Measurements from ENCODE around the gene CHRND.
"Not testable (repeated sequence)": the region's sequence is repeated elsewhere in the genome, so short reads cannot be mapped to it uniquely, and the experiment has no call there.

Gene CHRND

DNA sequence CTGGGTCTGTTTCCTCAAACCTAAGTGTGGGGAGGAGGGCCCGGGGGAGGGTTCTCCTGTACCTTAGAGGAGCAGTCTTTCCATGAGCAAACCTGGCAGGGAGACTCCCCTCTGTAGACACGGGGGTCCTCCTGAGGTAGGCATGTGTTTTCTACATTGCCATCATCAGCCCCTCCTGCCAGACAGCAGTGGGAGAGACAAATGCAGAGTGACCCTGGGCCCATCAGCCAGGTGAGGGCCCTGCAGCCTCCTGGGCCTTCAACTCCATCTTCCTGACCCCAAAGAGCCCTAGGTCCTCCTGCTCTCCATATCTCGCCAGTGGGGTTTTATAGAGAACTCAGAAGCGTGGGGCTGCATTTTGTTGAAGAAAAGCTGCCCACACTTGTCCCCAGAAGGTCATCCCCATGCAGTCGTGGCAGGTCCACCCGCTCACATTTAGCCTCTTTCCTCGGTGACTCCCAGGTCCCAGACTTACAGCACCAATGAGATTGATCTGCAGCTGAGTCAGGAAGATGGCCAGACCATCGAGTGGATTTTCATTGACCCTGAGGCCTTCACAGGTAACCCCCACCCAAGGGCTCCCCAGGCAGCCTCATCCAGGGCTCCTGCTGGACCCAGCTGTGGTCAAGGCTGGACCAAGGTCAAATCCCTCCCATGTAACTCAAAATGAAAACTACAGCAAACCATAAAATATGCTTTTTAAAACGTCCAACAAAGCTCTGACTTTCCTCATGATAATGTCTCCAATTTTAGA lies 16.2 kb downstream of the CHRND start:
- no peak for DNase-seq (ENCODE audit: low spot score)

DNA sequence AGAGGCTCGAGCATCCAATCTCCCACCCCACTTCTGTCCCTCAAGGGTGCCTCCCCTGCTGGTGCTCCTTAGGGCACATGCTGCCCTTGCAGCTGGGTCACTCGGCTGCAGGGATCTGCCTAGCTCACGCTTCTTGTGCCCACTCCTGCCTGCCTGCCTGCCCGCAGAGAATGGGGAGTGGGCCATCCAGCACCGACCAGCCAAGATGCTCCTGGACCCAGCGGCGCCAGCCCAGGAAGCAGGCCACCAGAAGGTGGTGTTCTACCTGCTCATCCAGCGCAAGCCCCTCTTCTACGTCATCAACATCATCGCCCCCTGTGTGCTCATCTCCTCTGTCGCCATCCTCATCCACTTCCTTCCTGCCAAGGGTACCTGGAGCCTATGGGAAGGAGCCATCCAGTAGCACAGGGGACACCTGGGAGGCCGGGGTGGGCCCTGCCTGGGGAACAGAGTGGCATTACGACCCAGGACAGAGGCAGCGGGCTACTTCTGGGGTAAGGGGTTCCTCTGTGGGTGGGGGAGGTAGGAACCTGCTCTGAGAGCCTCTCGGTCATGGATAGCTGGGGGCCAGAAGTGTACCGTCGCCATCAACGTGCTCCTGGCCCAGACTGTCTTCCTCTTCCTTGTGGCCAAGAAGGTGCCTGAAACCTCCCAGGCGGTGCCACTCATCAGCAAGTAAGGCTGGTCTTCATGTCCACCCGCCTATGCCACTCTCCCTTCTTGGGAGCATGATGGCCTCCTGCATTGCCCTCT lies 16.9 kb downstream of the CHRND start:
- DNase-seq (ENCODE audit: low spot score): no peak

GRCh38 chr2:232543491-232543890 lies 17.5 kb downstream of the CHRND start:
- DNase-seq (ENCODE audit: low spot score): no peak

GRCh38 chr2:232543928-232544631 lies 18.1 kb downstream of the CHRND start:
- DNase-seq (ENCODE audit: low spot score): no peak

GRCh38 chr2:232544674-232545073 lies 18.7 kb downstream of the CHRND start:
- DNase-seq (ENCODE audit: low spot score): no peak

DNA sequence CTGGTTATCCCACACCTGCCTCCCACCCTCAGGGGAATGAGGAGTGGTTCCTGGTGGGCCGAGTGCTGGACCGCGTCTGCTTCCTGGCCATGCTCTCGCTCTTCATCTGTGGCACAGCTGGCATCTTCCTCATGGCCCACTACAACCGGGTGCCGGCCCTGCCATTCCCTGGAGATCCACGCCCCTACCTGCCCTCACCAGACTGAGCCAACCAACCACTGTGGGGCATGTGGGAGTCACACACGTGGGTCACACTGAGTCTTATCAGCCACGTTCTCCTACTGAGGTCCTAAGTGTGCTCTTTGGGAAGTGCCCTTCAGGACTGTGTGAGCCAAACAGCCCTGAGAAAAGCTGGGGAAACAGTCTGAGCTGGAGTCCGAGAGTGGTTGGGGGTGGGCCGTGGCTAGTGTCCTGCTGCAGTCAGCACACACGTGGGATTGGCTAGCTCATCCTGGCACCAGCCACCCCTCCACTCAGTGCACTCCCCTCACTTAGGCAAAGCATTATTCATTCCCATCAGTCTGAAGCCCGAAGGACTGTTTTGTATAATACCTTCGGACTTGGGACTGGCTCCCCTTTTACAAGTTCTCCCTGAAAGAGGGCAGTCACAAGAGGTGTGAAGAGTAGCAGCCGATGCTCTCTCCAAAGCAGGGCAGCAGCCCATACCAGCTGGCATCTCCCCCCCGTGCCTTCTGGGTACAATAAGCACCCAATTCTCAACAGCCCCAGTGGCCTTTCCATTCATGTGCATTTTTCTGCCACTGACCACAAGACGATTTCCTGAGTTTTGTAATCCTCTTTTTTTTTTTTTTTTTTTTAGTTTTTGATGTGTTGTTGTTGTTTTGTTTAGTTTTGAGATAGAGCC lies 19.8 kb downstream of the CHRND start:
- DNase-seq (ENCODE audit: low spot score): no peak

DNA sequence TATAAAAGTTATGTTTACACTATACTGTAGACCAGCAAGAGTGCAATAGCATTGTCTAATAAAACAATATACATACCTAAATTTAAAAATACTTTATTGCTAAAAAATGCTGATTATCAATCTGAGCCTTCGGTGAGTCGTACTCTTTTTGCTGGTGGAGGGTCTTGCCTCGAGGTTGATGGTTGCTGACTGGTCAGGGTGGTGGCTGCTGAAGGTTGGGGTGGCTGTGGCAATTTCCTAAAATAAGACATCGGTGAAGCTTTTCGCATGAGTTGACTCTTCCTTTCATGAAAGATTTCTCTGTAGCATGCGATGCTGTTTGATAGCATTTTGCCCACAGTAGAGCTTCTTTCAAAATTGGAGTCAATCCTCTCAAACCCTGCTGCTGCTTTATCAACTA lies 22.0 kb downstream of the CHRND start:
- no peak for DNase-seq (ENCODE audit: low spot score)

DNA sequence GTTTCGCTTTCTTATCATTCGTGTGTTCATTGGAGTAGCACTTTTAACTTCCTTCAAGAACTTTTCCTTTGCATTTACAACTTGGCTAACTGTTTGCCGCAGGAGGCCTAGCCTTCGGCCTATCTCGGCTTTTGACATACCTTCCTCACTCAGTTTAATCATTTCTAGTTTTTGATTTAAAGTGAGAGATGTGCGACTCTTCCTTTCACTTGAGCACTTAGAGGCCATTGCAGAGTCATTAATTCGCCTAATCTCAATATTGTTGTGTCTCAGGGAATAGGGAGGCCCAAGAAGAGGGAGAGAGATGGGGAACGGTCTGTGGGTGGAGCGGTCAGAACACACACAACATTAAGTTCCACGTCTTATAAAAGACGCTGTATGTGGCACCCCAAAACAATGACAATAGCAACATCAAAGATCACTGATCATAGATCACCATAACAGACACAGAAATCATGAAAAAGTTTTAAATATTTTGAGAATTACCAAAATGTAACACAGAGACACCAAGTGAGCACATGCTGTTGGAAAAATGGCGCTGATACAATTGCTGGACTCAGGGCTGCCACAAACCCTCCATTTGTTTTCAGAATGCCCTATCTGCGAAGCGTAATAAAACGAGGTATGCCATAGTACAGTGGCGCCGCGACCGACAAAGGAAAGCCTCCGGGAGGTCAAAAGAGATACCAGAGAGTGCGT lies 23.8 kb downstream of the CHRND start:
- peak; percentile 35 for DNase-seq (ENCODE audit: low spot score)

- DNase-seq (ENCODE audit: low spot score): peak; percentile 94
Observed at GRCh38 chr2:232550354-232551249, 24.6 kb downstream of the CHRND start, which contains the start of the genes EIF4E2 and TIGD1. EIF4E2 (plus strand) TSS chr2:232550689; CDS start chr2:232550725, 36 bp downstream. TIGD1 (minus strand) TSS chr2:232550557; CDS start chr2:232549882, 675 bp downstream.

- no peak for DNase-seq (ENCODE audit: low spot score)
Observed at GRCh38 chr2:232551250-232551638, 25.3 kb downstream of the CHRND start.

- no peak for DNase-seq (ENCODE audit: low spot score)
Observed at GRCh38 chr2:232551776-232552175, 25.8 kb downstream of the CHRND start.

- no peak for DNase-seq (ENCODE audit: low spot score)
Observed at GRCh38 chr2:232556426-232556825, 30.5 kb downstream of the CHRND start.

GRCh38 chr2:232562515-232563151 lies 36.7 kb downstream of the CHRND start:
- DNase-seq (ENCODE audit: low spot score): no peak

GRCh38 chr2:232563580-232563979 lies 37.6 kb downstream of the CHRND start:
- DNase-seq (ENCODE audit: low spot score): no peak

DNA sequence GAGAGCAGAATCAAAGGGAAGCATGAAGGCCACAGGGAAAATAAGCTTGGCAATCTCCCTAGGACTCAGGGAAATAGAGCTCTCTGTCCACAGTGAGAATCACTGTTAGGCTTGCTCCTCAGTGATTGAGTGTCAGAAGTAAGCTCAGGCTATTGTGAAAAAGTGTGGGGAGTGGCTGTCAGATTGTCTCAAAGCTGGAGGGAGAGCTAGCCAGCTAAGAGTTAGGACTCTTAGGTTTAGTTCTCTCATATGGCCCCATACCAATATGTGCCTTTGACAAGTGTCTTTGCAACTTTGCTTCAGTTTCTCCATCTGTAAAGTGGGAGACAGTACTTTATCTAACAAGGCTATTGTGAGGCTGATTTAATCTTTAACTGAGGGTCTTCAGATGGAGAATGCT lies 41.8 kb downstream of the CHRND start:
- DNase-seq (ENCODE audit: low spot score): no peak

- DNase-seq (ENCODE audit: low spot score): peak; percentile 22
Observed at GRCh38 chr2:232568161-232568560, 42.2 kb downstream of the CHRND start.

- DNase-seq (ENCODE audit: low spot score): no peak
Observed at GRCh38 chr2:232569541-232569940, 43.6 kb downstream of the CHRND start.

DNA sequence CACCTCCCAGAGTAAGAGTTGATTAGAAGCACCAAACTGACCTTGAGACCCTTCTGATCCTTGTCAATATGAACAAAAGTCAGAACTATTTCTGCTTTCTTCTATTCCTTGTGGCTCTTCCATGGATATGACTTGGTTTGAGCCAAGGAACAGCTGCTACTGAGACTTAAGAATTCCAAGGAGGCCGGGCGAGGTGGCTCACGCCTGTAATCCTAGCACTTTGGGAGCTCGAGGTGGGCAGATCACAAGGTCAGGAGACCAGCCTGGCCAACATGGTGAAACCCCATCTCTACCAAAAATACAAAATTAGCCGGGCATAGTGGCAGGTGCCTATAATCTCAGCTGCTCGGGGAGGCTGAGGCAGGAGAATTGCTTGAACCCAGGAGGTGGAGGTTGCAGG lies 44.5 kb downstream of the CHRND start:
- not testable (repeated sequence) for DNase-seq (ENCODE audit: low spot score)

DNA sequence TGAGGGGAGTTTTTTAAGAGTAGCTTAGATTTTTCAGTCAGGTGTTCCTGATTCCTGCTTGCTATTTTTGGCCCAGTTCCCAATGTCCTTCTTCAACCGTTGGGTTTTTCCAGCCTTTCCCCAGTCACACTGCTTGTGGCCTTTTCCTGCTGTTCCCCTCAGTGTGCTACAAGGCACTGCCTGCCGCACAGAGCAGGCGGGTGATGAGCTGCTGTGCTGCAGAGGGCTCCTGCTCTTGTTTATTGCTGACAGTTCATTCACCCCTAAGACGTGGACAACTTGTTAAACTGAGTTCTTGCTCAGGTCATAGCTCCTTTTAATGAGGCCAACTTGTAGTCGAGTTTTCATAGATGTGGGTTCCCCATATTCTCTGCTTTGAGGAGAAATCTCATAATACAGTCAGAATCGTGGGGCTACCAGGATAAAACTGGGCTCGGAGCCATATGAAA lies 45.1 kb downstream of the CHRND start:
- DNase-seq (ENCODE audit: low spot score): no peak

Measured in RKO (cell line).